Psoas muscle (tissue), 8 donors: ENCODE data around the gene RANBP17. TPM values are rescaled to one million over a fixed set of nuclear protein-coding genes. Genes with fewer than 3 reads are reported as not detected.

ENCODE experiments used
- ATAC-seq, 4 donors: fragments of 200-7000 bp; cut with Tn5 transposase; one replicate each; pipeline ENCODE4 v1.9.1; 2020; ENCODE audit warnings: moderate library complexity in 3 of 4, mild to moderate bottlenecking in 2 of 4
- DNase-seq, 2 donors: peaks; one replicate each; pipeline ENCODE4 v3.0.0-alpha.2; 2020
- H3K27ac ChIP-seq: fragments of 200-600 bp; one replicate; pipeline ENCODE4 v1.8.0; 2022
- H3K27me3 ChIP-seq, 3 donors: fragments of 200-600 bp in 1 of 3; one replicate each; pipeline versions ENCODE4 v1.6.1 to v1.8.0; 2013 to 2022; ENCODE audit warnings: low read length in 2 of 3, mild to moderate bottlenecking in 2 of 3, moderate library complexity in 1 of 3; ENCODE audit not compliant: insufficient read depth in 3 of 3
- H3K36me3 ChIP-seq, 2 donors: fragments of 200-600 bp in 1 of 2; one replicate each; pipeline versions ENCODE4 v1.6.1 to v1.8.0; 2013 to 2022; ENCODE audit warnings: low read depth in 1 of 2, mild to moderate bottlenecking in 1 of 2, moderate library complexity in 1 of 2; ENCODE audit not compliant: insufficient read depth in 1 of 2
- H3K4me1 ChIP-seq: fragments of 200-600 bp; one replicate; pipeline ENCODE4 v1.8.0; 2022
- H3K4me3 ChIP-seq: fragments of 200-600 bp; one replicate; pipeline ENCODE4 v1.8.0; 2022; ENCODE audit warnings: mild to moderate bottlenecking
- H3K9me3 ChIP-seq: fragments of 200-600 bp; one replicate; pipeline ENCODE4 v1.8.0; 2022
- WGBS, 3 donors: extraction: QIAGEN DNeasy Blood & Tissue Kit; methylation state at CpG; one replicate each; pipeline versions ENCODE4 v1.1.6 to v1.1.7; 2013; 5-methylcytosine and 5-hydroxymethylcytosine counted together
- intact Hi-C, 2 donors: fragments of 100-400 bp; cut with DNase I; formaldehyde crosslinking; loops; one replicate each; pipeline versions ENCODE4 v1.11.0 to v1.14.2; 2022
- polyA plus RNA-seq, 3 donors: library from polyadenylated mRNA; stranded (reverse); fragments of 200-250 nt; gene quantifications; one replicate each; pipeline ENCODE4 v1.2.3, GENCODE V29; 2013
- total RNA-seq, 4 donors: library from RNA; stranded (reverse); fragmentation: NEBNext Ultra II Directional in 2 of 4; extraction: Animal tissue kit (Norgen Biotek cat#: 25700) in 2 of 4; gene quantifications; one replicate each; pipeline versions ENCODE4 v1.2.1 to v1.2.4, GENCODE V29; 2021 to 2023
- TF ChIP-seq, protein P1 (sequence below): fragments of 200-600 bp; IDR thresholded peaks from one replicate; pipeline ENCODE4 v1.8.0; 2022; ENCODE audit warnings: antibody characterized with exemption
- donor health status: healthy with polysubstance abuse.
- donor health status: DM: no; HTN: no; CAD: no; lungs with moderate emphysema.
- donor health status: Bipolar disorder and iron deficiency.
- donor health status: healthy.
- donor health status: DM: yes; HTN: yes; CAD: no.
- donor health status: DM: no; HTN: no; CAD: no.
- donor health status: DM: no; HTN: no; CAD: no.
- donor health status: DM: yes; HTN: yes; CAD: no.

The RANBP17 gene
- total and polyA plus RNA-seq, 7 donors = 0.03 to 3.2 (median 1.0) TPM

DNA sequence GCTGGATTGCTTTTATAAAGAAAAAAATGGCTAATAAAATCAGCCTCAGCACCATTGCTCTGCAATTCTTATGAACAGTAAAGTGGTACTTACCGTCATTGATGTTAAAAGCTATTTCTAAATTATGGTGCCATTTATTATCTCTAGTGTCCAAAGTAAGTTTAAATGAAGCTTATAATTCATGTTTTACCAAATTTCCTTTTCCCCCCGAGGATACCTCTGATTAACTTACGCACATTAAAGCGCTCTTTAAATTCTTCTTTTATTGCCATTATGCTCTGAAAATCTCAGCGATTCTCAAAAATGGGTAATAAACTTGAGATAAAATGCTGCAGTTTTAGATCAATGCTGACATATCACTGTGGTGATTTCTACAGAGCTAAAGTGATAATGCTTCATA is 460.7 kb downstream of the RANBP17 start:
- Histone ChIP-seq H3K4me1 (no peaks in the 10 kb centered on the region), H3K27me3 (peaks cover 2 to 84% (median 22%) of the 10 kb centered on the region in 3 donors), H3K36me3 (no peaks in the 10 kb centered on the region), H3K27ac (no peak overlapping the region), H3K4me3 (no peak overlapping the region), H3K9me3 (no peaks in the 10 kb centered on the region)
- TF ChIP-seq, protein P1, sequence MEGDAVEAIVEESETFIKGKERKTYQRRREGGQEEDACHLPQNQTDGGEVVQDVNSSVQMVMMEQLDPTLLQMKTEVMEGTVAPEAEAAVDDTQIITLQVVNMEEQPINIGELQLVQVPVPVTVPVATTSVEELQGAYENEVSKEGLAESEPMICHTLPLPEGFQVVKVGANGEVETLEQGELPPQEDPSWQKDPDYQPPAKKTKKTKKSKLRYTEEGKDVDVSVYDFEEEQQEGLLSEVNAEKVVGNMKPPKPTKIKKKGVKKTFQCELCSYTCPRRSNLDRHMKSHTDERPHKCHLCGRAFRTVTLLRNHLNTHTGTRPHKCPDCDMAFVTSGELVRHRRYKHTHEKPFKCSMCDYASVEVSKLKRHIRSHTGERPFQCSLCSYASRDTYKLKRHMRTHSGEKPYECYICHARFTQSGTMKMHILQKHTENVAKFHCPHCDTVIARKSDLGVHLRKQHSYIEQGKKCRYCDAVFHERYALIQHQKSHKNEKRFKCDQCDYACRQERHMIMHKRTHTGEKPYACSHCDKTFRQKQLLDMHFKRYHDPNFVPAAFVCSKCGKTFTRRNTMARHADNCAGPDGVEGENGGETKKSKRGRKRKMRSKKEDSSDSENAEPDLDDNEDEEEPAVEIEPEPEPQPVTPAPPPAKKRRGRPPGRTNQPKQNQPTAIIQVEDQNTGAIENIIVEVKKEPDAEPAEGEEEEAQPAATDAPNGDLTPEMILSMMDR = no peak
- 85 to 89% (median 88%) methylated on average over 5 of the region's 5 CpGs for WGBS, 3 donors
- ATAC-seq = no peak
- intact Hi-C loops = no loop called here
- no peak for DNase-seq

DNA sequence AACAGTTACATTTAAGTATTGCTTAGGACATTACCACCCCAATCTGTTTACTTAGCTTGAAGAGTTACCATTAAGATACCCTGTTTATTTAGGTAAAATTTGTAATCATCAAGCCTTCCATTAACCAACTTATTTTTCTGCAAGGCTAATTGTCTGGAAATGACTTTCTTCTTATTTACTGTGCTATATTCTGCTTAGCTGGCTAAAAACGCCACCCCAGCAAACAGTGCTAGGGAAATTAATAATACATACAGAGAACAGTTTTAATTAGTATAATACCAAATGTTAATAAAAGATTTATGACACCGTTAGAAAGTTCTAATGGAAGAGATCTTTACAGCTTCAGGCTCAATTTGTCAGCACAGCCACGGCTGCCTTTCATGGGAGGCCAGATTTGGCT is 461.2 kb downstream of the RANBP17 start:
- intact Hi-C loops = no loop called here
- H3K4me3 ChIP-seq = no peak overlapping the region
- H3K9me3 ChIP-seq = no peaks in the 10 kb centered on the region
- WGBS, 3 donors = 58 to 73% (median 71%) methylated on average over 3 of the region's 3 CpGs
- H3K27ac ChIP-seq = no peak overlapping the region
- H3K36me3 ChIP-seq = no peaks in the 10 kb centered on the region
- peaks cover 2 to 80% (median 20%) of the 10 kb centered on the region in 3 donors for H3K27me3 ChIP-seq
- DNase-seq (no peak), ATAC-seq (no peak)
- no peaks in the 10 kb centered on the region for H3K4me1 ChIP-seq
- TF ChIP-seq, protein P1 = no peak

DNA sequence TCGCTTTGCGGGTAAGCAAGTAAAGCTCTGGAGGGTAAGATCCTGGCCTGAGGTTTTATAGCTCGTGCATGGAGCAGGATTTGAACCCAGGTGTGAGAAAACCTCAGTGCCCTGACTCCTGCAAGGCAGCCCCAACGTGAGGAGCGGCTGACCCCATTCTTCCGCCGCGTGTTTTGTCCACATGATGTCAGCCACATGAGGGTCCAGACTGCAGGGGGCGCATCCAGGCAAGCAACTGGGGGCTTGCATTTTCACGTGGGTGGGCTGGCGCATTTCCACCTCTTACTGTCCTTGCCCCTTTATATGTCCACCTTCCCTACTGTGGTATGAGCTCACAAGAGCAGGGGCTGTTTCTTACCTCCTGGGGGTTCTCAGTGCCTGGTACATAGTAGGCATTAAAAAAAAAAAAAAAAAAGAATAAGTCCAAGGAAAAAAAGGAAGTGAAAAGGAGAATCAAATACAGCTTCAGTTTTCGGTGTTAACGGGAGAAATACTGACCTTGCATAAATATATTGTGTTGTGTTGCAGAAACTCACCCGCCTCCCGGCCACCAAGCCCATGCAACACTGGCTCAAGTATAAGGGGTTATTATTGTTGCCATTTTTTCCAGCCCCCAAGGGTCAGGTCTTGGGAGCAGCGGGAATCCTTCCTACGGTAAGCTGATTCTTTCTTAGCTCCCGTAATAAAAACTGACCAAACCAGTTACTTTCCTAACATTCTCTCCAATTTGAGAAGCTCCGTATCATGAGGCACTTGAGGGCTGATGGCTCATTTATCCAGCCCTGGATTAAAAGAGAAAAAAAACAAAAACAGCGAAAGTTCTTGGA is 462.2 kb downstream of the RANBP17 start:
- no peak overlapping the region for H3K27ac ChIP-seq
- peaks cover 2 to 75% (median 13%) of the 10 kb centered on the region in 3 donors for H3K27me3 ChIP-seq
- H3K4me1 ChIP-seq = no peaks in the 10 kb centered on the region
- ATAC-seq (no peak), DNase-seq (no peak)
- H3K9me3 ChIP-seq = no peaks in the 10 kb centered on the region
- WGBS, 3 donors = 36 to 37% (median 37%) methylated on average over 20 of the region's 20 CpGs
- TF ChIP-seq, protein P1 = no peak
- no peaks in the 10 kb centered on the region for H3K36me3 ChIP-seq
- intact Hi-C loops = no loop called here
- H3K4me3 ChIP-seq = no peak overlapping the region

DNA sequence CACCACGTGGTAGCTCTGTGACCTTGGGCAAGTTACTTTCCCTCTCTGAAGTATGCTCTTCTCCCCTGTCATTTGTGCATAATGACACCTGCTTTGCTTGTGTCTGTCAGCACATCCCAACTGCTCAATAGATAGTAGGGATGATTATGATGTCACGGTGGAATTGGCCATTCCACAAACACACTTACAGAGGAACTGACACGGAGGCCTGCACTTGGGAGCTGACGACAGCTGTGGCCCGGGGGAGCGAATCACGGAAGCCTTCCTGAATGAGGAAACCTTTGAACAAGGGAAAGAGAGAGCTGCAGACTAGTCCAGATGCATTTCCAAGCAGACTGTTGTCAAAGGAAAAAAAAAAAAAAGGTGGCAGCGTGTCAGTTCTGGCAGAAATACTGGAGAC is 468.2 kb downstream of the RANBP17 start:
- DNase-seq (no peak), ATAC-seq (no peak)
- H3K27ac ChIP-seq = no peak overlapping the region
- no peak overlapping the region for H3K4me3 ChIP-seq
- no peaks in the 10 kb centered on the region for H3K36me3 ChIP-seq
- peaks cover 0 to 62% (median 5%) of the 10 kb centered on the region in 3 donors for H3K27me3 ChIP-seq
- TF ChIP-seq, protein P1 = no peak
- H3K9me3 ChIP-seq = no peaks in the 10 kb centered on the region
- no peaks in the 10 kb centered on the region for H3K4me1 ChIP-seq
- WGBS, 3 donors = 29 to 36% (median 35%) methylated on average over 8 of the region's 8 CpGs
- intact Hi-C loops = loop anchor here in 1 of 2 donors (10.0 kb wide), 2 partner anchors 125 to 585 kb away; no protein-coding TSS in a partner anchor
